22Rv1 (cell line): Measurements from ENCODE around the gene CISH.

Experiments
- ZFX ChIP-seq: fragments of 450-650 bp; IDR thresholded peaks from 2 replicates; pipeline ENCODE4 v1.6.1; 2017; ENCODE audit warnings: antibody characterized with exemption, borderline replicate concordance
- TF ChIP-seq, protein P1 (sequence below): fragments of 450-650 bp; IDR thresholded peaks from 2 replicates; pipeline ENCODE4 v1.5.1; 2017; ENCODE audit warnings: mild to moderate bottlenecking

DNA sequence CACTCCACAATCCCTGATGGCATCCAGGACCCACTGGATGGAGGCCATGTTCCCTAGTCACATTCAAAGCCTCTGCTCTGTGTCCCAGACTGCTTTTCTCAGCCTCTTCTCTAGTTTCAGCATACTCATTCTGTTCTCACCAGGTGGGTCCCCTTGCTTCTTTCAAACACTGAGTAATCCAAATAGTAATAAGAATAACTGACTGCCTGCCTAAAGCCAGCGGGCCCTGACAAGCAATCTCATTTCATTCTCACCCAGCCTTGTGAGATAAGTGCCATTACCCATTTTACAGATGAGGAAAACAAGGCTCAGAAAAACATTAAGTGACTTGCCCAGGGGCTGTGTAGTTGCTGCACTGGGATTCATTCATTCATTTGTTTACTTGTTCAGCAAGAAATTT, 30.8 kb upstream of the CISH start:
- TF ChIP-seq, protein P1, sequence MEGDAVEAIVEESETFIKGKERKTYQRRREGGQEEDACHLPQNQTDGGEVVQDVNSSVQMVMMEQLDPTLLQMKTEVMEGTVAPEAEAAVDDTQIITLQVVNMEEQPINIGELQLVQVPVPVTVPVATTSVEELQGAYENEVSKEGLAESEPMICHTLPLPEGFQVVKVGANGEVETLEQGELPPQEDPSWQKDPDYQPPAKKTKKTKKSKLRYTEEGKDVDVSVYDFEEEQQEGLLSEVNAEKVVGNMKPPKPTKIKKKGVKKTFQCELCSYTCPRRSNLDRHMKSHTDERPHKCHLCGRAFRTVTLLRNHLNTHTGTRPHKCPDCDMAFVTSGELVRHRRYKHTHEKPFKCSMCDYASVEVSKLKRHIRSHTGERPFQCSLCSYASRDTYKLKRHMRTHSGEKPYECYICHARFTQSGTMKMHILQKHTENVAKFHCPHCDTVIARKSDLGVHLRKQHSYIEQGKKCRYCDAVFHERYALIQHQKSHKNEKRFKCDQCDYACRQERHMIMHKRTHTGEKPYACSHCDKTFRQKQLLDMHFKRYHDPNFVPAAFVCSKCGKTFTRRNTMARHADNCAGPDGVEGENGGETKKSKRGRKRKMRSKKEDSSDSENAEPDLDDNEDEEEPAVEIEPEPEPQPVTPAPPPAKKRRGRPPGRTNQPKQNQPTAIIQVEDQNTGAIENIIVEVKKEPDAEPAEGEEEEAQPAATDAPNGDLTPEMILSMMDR, result no peak
- TF ChIP-seq ZFX, result no peak
